Stimulated activated CD4-positive, alpha-beta T cell treated with anti-CD3 and anti-CD28 coated beads, Interleukin-2, amount 100 ng/mL, for 24 hours (primary cell): ENCODE results near the gene OR2T8.

Experiments
- DNase-seq, 2 donors: peaks; one replicate each; pipeline ENCODE4 v3.0.0-alpha.2; 2020

The OR2T8 gene

DNA sequence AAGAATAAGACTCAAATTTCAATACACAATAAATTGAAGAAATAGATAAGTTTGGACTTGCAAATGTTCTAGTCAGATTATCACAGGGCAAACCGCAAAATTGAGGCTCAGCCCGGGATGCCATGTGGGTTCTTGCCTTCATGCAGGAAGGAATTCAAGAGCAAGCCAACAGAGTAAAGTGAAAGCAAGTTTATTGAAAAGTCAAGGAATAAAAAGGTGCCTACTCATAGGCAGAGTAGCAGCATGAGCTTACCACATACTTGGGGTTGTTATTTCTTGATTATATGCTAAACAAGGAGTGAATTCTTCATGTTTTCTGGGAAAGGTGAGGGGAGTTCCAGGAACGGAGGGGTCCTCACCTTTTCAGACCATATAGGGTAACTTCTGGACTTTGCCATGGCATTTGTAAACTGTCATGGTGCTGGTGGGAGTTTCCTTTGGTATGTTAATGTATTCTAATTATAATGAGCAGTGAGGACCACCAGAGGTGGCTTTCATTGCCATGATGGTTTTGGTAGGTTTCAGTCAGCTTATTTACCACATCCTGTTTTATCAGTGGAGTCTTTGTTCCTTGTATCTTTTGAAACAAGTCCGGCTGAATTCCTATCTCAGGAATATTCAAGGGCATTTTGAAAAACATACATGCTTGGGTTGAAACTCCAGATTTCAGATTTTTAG lies 43.0 kb downstream of the OR2T8 start:
- DNase-seq = no peak

DNA sequence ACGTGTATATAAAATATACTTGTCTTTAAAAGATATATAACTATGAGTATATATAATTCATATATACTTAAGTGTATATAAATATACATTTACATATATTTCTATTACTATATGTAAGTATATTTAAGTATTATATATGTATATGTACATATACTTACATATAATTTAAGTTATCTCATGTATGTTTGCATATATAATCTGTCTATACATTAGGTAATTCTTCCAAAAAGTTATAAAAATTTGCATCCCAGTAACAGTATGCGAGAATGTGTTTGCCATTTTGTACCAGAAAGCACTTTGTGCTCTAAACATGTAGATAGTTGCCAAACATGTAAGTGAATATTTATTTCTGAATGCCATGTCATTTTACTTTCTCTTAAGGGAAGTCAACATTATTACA lies 44.9 kb downstream of the OR2T8 start, which contains the start of gene OR2AK2:
Gene OR2AK2, plus strand, starts transcription at position 301 of the 400 bp plus-strand sequence. CDS start 144 bp downstream, outside the sequence.
- DNase-seq = no peak

DNA sequence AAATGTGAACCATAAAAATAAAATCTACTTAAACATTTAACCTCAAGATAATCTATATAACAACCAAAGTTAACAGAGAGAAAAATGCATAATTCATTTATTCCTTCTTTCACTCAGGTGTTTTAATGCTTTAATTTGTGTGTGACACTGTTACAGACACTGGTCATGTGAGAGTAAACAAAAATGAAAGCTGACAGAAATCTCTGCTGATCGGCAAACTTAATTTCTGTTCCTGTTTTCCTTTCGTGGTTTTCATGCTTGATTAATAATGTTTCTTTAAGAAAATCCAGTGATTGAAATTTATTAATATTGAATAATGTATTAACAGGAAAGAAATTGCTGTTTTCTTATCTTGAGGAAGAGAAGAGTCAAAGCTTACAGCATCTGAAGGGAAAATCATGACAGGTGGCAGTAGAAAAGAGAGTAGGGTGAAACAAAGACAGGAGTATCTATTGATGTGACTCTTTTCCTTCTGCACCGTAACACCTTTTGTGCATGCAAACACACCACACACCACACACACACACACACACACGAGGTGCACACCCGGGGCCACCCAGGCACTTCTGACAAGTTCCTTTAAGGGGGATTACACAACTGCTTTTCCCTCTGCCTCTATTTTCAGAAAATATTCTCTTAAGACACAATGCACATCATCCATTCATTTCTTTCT lies 46.6 kb downstream of the OR2T8 start:
- no peak for DNase-seq
